ENCODE results near the gene IRF8.

DNA sequence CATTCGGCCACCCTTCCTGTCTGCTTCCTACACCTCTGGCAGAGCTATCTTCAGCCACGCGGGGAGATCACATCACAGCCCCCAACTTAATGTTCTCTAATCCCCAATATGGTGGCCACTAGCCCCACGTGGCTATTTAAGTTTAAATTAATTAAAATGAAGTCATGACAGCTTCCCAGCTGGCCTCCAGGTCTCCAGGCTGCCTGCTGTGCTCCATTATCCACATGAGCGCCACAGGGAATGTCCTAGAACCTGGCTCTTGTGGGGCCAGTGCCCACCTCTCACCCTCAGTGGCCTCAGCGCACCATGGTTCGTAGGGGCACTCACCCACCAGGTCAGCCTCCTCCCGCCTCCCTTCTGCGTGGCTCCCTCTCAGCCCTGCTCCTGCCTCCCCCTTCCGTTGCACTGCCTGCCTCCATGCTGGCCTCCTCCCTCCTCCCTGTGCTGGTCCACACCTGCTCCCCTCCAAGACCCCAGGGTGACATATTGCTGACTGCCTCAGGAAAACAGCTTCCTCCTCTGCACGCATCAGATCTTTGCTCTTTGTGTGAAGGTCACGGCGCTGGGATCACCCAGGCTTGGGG is 47.7 kb downstream of the IRF8 start:
- TF ChIP-seq POLR2AphosphoS5 (IDR thresholded peaks at IDR 0.05; ENCODE audit: low read depth, low read length) (no peak), POLR2A (IDR thresholded peaks at IDR 0.05; ENCODE audit: low read depth, low read length) (no peak), TAF1 (IDR thresholded peaks at IDR 0.05; ENCODE audit: borderline replicate concordance, low read depth, low read length) (no peak)
